GM20431 (cell line): ENCODE measurements around the gene SSR3.

Source experiments
- in situ Hi-C: fragments of 300-500 bp; cut with MseI, MboI; formaldehyde crosslinking; loops from one replicate; pipeline ENCODE4 v1.15.0; 2020; ENCODE audit warnings: low sequenced_read_pairs; ENCODE audit not compliant: unreplicated experiment

The SSR3 gene

DNA sequence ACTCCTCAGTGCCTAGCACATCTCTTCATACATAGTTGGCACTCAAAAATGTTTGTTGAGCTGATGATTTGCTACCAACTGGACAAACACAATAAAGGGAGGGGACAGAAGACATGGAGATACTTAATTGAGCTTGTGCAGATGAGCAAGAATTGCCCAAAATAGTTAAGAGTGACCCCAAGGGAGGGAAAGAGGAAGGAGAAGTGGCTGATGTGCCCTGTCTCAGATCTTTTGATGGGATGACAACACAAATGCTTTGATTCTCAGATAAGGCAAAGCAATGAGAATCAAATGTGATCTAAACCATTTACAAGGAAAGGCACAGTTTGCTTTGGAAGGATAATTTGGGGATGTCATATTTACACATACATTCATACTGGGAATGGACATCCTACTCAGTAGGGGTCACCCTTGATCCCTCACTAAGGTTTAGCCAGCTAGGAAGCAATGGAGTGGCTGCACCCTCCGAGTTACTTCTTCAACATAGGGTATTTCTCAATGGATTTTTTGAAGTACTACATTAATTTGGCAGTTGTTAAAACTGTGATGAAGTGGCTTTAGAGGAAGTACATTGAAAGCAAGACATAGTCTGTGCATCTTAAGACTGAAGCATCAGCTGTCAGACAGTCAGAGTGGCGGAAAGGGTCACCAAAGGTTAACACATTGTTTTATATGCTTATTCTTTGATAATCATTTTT is 21.9 kb upstream of the SSR3 start:
- in situ Hi-C loops, result no loop called here

DNA sequence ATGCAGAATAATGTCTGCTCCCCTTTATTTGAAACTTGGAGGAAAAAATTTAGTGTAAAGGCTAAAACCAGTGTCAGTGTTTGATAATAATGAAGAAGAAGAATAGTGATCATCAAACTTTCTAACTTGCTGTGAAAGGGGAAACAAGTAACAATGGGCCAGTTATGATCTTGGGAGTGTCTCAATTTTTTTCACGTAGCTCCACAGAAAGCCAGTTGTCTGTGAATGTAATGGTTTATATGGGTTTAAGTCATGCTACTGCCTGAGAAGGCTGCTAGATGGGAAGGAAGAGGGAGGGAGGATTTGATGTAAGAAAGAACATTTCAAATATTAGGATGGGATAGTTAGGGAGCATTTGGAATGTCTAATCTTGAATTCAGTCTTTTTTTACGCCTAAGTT is 21.1 kb upstream of the SSR3 start:
- in situ Hi-C loops, result no loop called here

DNA sequence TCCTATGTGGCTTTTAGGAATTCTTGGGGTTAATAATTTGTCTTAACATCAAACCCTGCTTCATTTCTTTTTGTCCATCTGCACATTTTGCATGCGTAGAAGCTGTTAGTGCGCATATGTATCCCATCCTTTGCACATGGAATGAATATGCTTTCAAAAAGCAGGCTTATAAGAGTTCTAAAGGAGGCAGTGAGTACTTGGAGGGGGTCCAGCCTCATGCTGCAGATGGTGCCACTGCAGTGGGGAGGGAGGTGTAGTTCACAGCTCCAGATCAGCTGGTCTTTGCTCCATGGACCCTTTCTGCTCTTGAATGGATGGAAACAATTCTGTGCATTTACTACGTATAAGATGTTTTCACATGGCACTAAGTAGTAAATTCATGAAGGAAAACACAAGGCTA is 20.7 kb upstream of the SSR3 start:
- in situ Hi-C loops, result no loop called here

DNA sequence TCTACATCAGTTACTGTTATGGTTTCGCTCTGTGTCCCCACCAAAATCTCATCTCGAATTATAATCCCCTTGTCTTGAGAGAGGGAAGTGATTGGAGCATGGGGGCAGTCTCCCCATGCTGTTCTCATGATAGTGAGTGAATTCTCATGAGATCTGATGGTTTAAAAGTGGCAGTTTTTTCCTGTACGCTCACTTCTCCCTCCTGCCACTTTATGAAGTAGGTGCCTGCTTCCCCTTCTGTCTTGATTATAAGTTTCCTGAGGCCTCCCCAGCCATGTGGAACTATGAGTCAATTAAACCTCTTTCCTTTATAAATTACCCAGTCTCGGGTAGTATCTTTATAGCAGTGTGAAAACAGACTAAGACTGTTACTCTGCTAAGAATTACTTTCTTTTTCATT is 15.0 kb upstream of the SSR3 start:
- in situ Hi-C loops, result loop anchor here (25.0 kb wide), 1 partner anchor 92 kb away; the partner anchor contains the start of gene TIPARP

DNA sequence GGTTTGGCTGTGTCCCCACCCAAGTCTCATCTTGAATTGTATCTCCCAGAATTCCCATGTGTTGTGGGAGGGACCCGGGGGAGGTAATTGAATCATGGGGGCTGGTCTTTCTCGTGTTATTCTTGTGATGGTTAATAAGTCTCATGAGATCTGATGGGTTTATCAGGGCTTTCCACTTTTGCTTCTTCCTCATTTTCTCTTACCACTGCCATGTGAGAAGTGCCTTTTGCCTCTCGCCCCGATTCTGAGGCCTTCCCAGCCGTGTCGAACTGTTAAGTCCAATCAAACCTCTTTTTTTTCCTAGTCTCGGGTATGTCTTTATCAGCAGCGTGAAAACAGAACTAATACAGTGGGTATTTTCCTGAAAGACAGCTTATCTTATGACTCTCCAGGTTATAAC is 14.1 kb upstream of the SSR3 start:
- in situ Hi-C loops, result loop anchor here (25.0 kb wide), 1 partner anchor 93 kb away; the partner anchor contains the start of gene TIPARP

DNA sequence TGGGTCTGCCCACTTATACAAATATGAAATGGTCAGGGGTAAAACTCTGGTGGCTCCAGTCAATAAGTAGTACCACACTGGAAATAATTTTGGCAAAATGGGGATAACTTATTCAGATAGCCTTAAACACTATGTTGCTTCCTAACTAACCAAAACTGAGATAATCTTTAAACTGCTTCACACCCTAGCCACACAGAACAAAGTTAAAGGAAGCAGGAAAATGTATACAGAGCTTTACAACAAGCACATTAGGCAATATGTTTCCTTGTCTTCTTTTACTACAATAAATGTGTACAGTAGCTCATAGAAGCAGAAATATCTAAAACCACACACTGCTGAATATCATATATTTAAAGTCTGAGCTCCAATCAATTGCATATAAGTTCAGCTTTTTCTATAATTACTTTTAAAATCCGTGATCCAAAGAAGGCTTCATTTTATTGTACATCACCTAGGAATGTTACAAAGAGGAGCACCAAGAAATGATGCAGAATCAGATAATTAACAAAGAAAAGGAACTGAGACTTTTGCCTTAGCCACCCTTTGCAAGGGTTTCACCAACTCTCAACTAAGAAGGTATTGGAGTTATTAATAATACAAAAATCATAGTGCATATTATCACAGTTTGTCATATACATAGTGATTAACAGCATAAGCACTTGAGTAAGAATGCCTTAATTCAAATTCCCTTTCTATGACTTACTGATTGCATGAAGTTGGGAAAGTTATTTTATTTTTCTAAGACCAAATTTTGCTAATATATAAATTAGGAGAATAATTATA is 9.2 kb upstream of the SSR3 start:
- in situ Hi-C loops, result loop anchor here (25.0 kb wide), 1 partner anchor 98 kb away; the partner anchor contains the start of gene TIPARP

DNA sequence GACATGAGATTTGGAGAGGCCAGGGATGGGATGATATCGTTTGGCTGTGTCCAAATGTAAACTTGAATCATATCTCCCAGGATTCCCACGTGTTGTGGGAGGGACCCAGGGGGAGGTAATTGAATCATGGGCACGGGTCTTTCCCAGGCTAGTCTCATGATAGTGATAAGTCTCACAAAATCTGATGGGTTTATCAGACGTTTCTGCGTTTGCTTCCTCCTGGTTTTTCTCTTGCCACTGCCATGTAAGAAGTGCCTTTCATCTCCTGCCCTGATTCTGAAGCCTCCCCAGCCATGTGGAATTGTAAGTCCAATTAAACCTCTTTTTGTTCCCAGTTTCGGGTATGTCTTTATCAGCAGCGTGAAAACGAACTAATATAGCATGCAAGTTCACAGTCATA is 7.6 kb upstream of the SSR3 start:
- in situ Hi-C loops, result loop anchor here (25.0 kb wide), 1 partner anchor 100 kb away; the partner anchor contains the start of gene TIPARP

DNA sequence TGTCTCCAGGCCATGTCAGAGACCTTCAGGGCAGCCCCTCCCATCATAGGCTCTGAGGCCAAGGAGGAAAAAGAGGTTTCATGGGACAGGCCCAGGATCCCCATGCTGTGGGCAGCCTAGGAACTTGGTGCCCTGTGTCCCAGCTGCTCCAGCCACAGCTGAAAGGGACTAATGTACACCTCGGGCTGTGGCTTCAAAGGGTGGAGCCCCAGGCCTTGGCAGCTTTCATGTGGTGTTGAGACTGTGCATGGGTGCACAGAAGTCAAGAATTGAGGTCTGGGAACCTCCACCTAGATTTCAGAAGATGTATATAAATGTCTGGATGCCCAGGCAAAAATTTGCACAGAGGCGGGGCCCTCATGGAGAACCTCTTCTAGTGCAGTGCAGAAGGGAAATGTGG is 6.6 kb upstream of the SSR3 start:
- in situ Hi-C loops, result loop anchor here (25.0 kb wide), 1 partner anchor 101 kb away; the partner anchor contains the start of gene TIPARP

DNA sequence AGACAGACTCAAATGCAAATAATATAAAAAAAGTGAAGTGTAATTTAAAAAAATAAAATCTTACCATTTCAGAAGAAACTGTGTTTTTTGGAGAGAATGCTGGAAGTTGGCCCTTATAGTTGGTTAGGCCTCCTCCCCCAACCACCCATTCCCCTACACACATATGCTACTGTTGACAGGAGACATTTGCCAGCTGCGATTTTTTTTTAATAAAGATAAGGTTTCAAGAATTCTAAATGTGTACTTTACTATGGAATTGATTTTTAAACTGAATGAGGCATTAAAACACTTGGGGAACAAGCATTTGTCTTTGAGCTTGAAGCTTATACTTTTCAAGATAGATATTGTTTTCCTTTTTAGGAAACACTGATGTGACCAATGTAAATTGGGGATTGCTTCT is 4.4 kb upstream of the SSR3 start:
- in situ Hi-C loops, result loop anchor here (25.0 kb wide), 1 partner anchor 103 kb away; the partner anchor contains the start of gene TIPARP

DNA sequence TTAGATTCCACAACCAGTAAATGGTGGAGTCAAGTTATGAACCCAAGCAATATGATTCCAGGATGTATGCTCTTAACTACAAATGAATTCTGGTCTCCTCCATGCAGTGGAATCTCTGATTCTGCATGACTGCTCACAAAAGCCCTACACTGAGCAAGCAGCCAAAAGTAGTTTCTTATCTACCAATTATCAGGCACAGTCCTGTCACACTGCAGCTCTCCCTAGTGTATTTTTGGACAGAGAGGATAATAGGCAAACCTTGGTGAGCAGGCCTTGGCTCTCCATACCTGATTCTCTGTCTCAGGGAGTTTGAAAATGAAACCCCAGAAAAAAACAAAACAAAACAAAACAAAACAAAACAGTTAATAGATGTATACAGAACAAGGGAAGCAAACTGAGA is 3.5 kb upstream of the SSR3 start:
- in situ Hi-C loops, result loop anchor here (25.0 kb wide), 1 partner anchor 104 kb away; the partner anchor contains the start of gene TIPARP

DNA sequence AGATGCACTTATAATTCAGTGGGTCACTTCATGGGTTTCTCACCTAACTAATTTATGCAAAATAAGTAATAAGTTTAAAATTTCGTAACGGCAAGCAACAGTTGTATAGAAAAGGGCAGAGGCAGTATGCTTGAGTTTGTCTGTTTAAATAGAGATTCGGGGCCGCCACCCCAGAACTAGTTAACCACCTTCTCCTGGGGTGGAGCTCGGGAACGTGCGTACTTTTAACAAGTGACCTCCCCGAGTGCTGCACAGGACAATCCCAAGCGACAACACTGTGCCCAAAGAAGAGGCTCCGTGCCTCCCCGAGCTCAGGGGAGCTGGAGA is 439 bp downstream of the SSR3 start:
- in situ Hi-C loops, result loop anchor here (25.0 kb wide), 1 partner anchor 108 kb away; the partner anchor contains the start of gene TIPARP

DNA sequence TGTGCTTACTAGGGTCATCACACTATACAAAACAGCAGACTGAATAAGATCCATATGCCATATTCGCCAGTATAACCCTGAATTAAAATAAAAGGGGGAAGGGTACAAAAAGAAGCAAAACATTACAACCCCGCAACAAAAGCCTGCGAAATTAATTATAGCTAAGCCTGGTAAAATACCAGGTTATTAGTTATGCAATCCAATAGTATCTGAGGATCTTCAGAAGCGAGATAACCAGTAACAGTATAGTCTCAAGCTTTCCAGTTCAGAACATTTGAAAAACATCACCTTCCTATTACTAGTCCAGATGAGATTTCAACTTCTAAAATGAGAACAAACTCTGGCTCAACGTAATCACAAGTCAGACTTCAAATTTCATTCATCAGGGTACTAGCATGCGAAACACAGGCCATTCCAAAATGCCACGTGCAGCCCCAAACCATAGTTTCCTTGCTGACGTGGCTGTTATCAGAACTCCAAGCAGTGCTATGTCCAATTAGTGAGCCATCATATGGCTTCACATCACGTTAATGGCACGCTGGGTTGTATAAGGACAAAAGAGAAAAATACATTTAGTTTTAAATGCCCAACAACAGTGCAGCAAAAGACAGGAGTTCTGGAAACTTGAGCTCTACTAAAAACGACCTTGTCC is 1.1 kb downstream of the SSR3 start:
- in situ Hi-C loops, result loop anchor here (25.0 kb wide), 1 partner anchor 108 kb away; the partner anchor contains the start of gene TIPARP

DNA sequence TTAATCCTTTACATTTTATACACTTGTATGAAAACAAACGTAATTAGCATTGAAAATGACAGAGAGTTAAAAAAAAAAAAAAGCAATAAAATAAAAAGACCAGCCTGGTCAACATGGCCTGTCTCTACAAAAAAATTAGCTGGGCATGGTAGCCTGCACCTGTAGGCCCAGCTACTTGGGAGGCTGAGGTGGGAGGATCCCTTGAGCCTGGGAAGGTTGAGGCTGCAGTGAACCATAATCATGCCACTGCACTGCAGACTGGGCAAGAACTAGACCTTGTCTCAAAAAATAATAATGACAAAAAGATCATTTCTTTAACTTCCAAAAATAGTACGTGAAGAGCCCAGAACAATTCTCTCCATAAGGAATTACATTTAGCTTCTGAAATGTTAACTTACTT is 1.9 kb downstream of the SSR3 start:
- in situ Hi-C loops, result loop anchor here (25.0 kb wide), 1 partner anchor 109 kb away; the partner anchor contains the start of gene TIPARP

DNA sequence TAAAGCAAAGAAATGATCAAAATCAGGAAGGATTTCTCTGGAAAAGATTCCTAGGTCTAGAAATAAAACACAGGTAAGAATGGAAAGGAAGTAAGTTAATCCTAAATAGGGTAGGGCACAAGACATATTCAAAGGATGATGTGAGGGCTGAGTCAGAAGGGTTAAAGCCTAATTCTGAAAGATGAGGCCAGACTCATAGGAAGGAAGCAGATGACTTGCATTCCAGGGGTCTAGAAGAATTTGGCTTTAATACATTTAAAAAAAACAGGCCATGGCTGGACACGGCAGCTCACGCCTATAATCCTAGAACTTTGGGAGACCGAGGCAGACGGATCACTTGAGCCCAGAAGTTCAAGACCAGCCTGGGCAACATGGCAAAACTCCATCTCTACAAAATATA is 3.2 kb downstream of the SSR3 start:
- in situ Hi-C loops, result loop anchor here (25.0 kb wide), 1 partner anchor 111 kb away; the partner anchor contains the start of gene TIPARP

DNA sequence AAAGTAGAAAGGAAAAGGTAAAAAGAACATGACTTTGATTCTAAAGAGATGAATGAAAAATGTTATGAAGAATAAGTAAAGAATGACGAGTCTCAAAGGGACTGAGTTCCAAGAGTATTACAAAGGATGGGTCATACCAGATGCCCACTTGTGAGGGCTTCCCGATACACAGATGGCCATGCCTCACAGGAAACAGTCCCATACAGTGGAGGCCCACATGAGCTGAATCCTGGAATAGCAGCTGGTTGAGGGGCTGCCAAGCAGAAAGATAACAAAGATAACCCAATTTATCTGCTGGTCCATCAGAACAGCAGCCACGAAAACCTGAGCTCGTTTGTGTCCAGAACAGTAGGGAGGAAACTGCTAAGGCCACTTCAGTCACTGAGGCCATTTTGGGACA is 3.7 kb downstream of the SSR3 start:
- in situ Hi-C loops, result loop anchor here (25.0 kb wide), 1 partner anchor 111 kb away; the partner anchor contains the start of gene TIPARP

DNA sequence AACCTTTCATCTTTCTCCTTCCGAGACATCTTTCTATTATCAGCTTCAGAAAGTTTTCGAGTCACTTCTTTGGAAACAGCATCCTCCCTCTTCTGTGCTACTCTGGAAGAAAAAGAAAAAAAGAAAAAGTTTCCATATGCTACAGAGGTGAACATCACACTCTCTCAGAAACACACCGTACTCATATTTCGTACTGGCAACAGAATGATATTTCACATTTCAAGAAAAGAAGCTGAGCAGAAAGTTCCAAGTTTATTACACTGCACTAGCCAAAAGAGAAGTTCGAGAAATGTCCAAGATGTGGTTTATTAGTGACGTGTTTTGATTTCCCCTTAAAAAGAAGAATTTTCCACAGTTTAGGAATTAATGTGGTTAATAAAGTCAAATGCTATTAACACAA is 6.0 kb downstream of the SSR3 start:
- in situ Hi-C loops, result loop anchor here (25.0 kb wide), 1 partner anchor 538 kb away; no protein-coding TSS in a partner anchor

DNA sequence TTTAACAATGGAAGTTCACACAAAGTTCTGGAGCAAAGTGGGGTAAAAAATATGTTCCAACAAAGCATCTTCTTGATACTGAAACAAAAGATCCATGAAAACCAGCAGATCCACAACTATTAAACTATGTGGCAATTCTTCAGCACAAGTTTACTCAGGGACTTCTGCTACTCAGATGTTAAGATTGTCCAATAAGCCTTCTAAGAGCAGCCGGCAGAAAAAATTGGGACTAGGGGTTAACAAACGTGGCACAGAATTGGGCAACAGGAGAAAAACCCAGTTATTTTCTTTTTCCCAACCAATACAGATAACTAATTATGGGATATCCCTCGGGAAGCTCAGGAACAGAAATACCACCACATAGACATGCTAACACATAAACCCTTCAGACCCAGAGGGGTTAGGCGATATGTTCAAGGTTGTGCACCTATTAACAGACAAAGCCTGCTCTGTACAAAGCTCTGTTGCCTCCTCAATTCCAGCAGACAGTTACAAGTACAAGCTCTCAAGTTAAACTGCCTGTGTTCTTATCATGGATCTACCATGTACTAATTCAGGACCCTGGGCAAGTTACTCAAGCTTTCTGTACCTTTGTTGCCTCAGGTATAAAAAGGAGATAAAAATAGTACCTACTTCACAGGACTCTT is 6.8 kb downstream of the SSR3 start:
- in situ Hi-C loops, result loop anchor here (25.0 kb wide), 1 partner anchor 539 kb away; no protein-coding TSS in a partner anchor

DNA sequence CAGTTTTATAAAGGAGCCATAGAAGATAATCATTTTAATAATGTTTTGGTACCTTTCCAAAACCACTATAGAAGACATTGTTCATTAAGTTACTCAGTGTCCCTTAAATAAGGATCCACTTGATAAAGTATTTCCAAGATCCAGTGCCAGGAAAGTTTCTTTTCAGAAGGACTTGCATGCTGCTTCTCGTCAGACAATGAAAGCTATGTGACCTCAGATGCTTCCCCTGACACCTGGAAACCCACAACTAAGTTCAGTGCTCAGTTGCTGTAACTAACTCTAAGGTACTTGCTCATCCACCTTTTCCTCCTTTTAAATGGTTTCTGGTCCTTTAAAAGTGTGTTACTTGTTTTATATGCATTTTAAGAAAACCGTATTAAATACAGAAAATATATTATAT is 7.3 kb downstream of the SSR3 start:
- in situ Hi-C loops, result loop anchor here (25.0 kb wide), 1 partner anchor 540 kb away; no protein-coding TSS in a partner anchor

DNA sequence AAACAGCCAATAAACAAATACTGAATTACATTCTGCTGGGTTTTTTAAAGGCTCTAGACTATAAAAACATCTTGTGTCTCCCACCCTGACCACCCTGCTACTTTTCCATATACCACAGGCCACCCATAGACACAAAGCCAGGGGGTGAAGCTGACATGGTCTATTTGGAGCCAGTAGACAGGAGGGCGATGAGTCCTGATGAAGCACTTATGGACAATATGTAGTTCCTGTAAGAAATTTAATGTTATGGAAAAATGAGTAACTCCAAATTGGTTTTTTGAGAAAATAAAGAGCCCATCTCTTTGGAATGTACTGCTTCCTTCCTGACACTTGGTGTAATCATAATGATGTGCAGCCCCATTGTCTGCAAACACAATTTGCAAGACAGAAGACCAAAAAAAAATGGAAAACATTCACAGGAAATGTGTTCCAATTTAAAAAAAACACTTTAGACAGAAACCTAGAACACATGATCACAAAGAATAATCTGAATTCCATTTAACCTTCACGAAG is 11.8 kb downstream of the SSR3 start:
- in situ Hi-C loops, result loop anchor here (25.0 kb wide), 1 partner anchor 544 kb away; no protein-coding TSS in a partner anchor
